ENCODE measurements around the gene SUPT3H. TPM values are rescaled to one million over a fixed set of nuclear protein-coding genes. Genes with fewer than 3 reads are reported as not detected.

The SUPT3H gene
- total RNA-seq, 3 donors from 2014 or later: 6.9 to 15.1 (median 13.6) TPM

DNA sequence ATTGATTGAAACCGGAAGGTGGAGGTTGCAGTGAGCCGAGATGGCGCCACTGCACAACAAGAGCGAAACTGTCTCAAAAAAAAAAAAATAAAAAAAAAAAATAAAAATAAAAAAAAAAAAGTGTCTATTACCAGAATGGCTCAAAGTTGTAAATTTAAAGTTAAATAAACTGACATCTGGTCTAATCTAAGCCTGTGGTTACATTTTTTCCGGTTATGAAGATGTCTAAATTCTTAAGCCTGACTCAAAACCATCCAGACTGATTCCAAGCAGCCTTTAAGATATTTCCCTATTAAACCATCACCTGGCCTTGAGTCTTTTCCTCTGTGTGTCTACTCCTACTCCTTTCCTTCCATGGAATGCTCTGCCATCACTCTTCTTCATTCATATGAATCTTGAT is 421.3 kb downstream of the SUPT3H start:
- Histone ChIP-seq H3K9me3 (no peaks in the 10 kb centered on the region), H3K27ac (no peak overlapping the region), H3K4me1 (no peaks in the 10 kb centered on the region), H3K27me3 (no peaks in the 10 kb centered on the region), H3K36me3 (no peaks in the 10 kb centered on the region), H3K4me3 (no peak overlapping the region)
- intact Hi-C loops (cut with DNase I; ENCODE audit: low total_unique reads): no loop called here
- TF ChIP-seq POLR2A (IDR thresholded peaks at IDR 0.05) (no peak), POLR2AphosphoS5 (IDR thresholded peaks at IDR 0.05) (no peak)
- TF ChIP-seq, protein P1, sequence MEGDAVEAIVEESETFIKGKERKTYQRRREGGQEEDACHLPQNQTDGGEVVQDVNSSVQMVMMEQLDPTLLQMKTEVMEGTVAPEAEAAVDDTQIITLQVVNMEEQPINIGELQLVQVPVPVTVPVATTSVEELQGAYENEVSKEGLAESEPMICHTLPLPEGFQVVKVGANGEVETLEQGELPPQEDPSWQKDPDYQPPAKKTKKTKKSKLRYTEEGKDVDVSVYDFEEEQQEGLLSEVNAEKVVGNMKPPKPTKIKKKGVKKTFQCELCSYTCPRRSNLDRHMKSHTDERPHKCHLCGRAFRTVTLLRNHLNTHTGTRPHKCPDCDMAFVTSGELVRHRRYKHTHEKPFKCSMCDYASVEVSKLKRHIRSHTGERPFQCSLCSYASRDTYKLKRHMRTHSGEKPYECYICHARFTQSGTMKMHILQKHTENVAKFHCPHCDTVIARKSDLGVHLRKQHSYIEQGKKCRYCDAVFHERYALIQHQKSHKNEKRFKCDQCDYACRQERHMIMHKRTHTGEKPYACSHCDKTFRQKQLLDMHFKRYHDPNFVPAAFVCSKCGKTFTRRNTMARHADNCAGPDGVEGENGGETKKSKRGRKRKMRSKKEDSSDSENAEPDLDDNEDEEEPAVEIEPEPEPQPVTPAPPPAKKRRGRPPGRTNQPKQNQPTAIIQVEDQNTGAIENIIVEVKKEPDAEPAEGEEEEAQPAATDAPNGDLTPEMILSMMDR (IDR thresholded peaks at IDR 0.05): no peak
- DNase-seq (ENCODE audit: low spot score in 2 of 2): no peak

DNA sequence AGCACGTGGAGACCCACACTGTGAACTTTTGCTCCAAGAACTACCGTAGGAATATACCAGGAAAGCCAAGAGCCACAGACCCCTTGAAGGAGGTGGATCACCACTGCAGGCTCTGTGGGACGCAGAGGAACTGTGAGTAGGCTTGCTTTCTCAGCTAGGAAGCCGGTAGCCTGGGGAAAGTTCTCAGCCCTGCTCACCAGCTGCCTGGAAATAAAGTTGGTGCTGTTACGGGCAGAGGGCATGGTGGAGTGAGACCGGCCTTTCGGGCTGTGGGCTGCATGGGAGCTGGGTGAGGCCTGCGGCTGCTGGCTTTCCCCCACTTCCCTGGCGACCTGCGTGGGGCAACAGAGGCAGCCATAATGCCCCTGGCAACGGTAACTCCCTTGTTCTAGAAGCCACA is 422.6 kb downstream of the SUPT3H start:
- intact Hi-C loops (cut with DNase I; ENCODE audit: low total_unique reads): no loop called here
- H3K36me3 ChIP-seq: no peaks in the 10 kb centered on the region
- peaks cover 0 to 3% of the 10 kb centered on the region in 2 donors for H3K9me3 ChIP-seq
- H3K27ac ChIP-seq: no peak overlapping the region
- no peaks in the 10 kb centered on the region for H3K4me1 ChIP-seq
- DNase-seq (ENCODE audit: low spot score in 2 of 2): no peak
- H3K27me3 ChIP-seq: no peaks in the 10 kb centered on the region
- no peak overlapping the region for H3K4me3 ChIP-seq
- no peak for TF ChIP-seq POLR2AphosphoS5 (IDR thresholded peaks at IDR 0.05)
- TF ChIP-seq, protein P1 (IDR thresholded peaks at IDR 0.05): no peak
- no peak for TF ChIP-seq POLR2A (IDR thresholded peaks at IDR 0.05)

DNA sequence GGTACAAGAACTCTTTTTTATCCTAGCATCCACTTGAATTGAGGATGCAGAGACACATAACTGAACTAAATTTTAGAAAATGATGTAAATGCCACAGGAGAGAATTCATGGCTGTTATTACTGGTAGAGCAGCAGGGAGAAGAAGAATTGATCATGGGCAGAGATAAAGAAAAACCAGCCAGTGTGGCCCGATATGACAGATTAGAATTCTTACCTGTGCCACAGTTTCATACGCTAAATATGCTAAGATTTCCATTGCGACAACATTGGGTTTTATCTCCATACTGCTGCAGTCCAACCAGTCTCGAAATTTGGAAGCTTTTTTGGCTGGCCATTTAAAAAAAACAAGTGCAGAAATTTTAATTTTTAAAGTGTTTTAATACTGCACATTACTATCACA is 423.5 kb downstream of the SUPT3H start:
- intact Hi-C loops (cut with DNase I; ENCODE audit: low total_unique reads): no loop called here
- TF ChIP-seq POLR2AphosphoS5 (IDR thresholded peaks at IDR 0.05): no peak
- TF ChIP-seq, protein P1 (IDR thresholded peaks at IDR 0.05): no peak
- TF ChIP-seq POLR2A (IDR thresholded peaks at IDR 0.05): no peak

DNA sequence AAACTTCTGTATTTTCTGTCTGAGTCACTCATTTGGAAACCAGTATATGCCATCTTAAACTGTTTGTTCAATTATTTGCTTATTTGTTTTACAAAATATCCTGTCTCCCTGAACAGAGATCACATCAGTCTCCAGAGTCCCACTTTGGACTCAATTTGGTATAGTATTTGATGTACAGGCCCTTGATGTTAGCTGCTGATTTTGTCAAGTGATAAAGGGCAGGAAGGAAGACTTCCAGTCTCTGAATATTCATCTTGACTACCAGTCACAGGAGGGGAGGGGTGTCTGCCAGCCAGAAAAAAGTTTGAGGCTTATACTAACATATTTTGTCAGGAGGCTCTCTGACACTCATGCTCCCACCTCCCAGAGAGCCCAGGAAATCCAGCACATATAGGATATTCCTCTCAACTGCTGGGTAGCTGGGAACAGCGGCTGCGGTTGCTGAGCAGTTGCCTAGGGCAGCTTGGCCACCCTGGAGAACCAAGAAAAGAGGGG is 426.4 kb downstream of the SUPT3H start:
- TF ChIP-seq POLR2A (IDR thresholded peaks at IDR 0.05): no peak
- TF ChIP-seq, protein P1 (IDR thresholded peaks at IDR 0.05): no peak
- TF ChIP-seq POLR2AphosphoS5 (IDR thresholded peaks at IDR 0.05): no peak
- no peaks in the 10 kb centered on the region for H3K27me3 ChIP-seq
- intact Hi-C loops (cut with DNase I; ENCODE audit: low total_unique reads): no loop called here
- DNase-seq (ENCODE audit: low spot score in 2 of 2): no peak
- no peak overlapping the region for H3K27ac ChIP-seq
- H3K36me3 ChIP-seq: no peaks in the 10 kb centered on the region
- H3K9me3 ChIP-seq: peaks cover 0 to 18% of the 10 kb centered on the region in 2 donors
- no peak overlapping the region for H3K4me3 ChIP-seq
- no peaks in the 10 kb centered on the region for H3K4me1 ChIP-seq

More for the DNA sequence above, 423.5 kb downstream of the SUPT3H start:
- Histone ChIP-seq H3K9me3 (peaks cover 0 to 9% of the 10 kb centered on the region in 2 donors), H3K36me3 (no peaks in the 10 kb centered on the region), H3K27me3 (no peaks in the 10 kb centered on the region), H3K4me1 (no peaks in the 10 kb centered on the region), H3K4me3 (no peak overlapping the region), H3K27ac (no peak overlapping the region)
- DNase-seq (ENCODE audit: low spot score in 2 of 2): no peak

DNA sequence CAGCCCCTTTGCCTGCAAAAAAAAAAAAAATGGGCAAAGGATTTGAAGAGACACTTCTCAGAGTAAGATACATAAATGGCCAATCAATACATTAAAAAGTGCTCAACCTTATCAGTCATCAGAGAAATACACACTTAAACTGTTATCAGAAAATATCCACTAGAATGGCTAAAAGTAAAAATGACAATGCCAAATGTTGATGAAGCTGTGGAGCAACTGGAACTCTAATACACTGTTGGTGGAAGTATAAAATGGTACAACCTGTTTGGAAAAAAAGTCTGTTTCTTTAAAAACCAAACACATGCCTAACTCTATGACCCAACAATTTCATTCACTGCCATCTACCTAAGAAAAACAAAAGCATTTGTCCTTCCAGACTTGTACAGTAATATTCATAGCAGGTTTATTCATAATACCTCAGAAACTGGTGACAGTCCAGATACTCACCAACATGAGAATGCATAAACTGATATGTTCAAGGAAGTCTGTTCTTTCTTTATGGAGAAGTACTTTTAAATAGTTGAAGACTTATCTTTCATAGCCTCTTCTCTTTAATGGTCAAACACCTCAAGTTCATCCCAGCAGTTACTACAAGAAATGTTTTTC is 428.0 kb downstream of the SUPT3H start:
- H3K27me3 ChIP-seq: no peaks in the 10 kb centered on the region
- no peak for DNase-seq (ENCODE audit: low spot score in 2 of 2)
- intact Hi-C loops (cut with DNase I; ENCODE audit: low total_unique reads): no loop called here
- H3K27ac ChIP-seq: no peak overlapping the region
- H3K9me3 ChIP-seq: peaks cover 5 to 26% of the 10 kb centered on the region in 2 donors
- no peaks in the 10 kb centered on the region for H3K36me3 ChIP-seq
- no peaks in the 10 kb centered on the region for H3K4me1 ChIP-seq
- H3K4me3 ChIP-seq: no peak overlapping the region
- TF ChIP-seq, protein P1 (IDR thresholded peaks at IDR 0.05): no peak
- no peak for TF ChIP-seq POLR2AphosphoS5 (IDR thresholded peaks at IDR 0.05)
- no peak for TF ChIP-seq POLR2A (IDR thresholded peaks at IDR 0.05)

All from breast epithelium (tissue), 4 donors.